GM10248 (cell line): ENCODE measurements around the gene TMEM108.

Experiments used
- CTCF ChIA-PET: fragments of 300-600 bp; sonication (Branson Sonifier 250); formaldehyde crosslinking; extraction: SDS; loops from one replicate; lab custom pipeline; 2021; ENCODE audit warnings: antibody characterized with exemption; lab: Yijun Ruan, JAX
- POLR2A ChIA-PET: fragments of 350-650 bp; sonication (Branson Sonifier 250); formaldehyde crosslinking; extraction: SDS; loops from one replicate; lab custom pipeline; 2020; ENCODE audit warnings: antibody characterized with exemption; lab: Yijun Ruan, JAX
- DNase-seq: peaks from one replicate; pipeline ENCODE4 v3.0.0; 2012; ENCODE audit errors: extremely low spot score
- CTCF ChIP-seq: IDR thresholded peaks from 2 replicates; pipeline ENCODE4 v1.5.1; 2012; ENCODE audit warnings: mild to moderate bottlenecking, low read depth; ENCODE audit errors: extremely low read depth, missing control alignments, control extremely low read depth

Gene TMEM108

GRCh38 chr3:133049491-133049890 is 11.3 kb downstream of the TMEM108 start:
- no peak for DNase-seq
- ChIA-PET POLR2A (no interaction called here), CTCF (no interaction called here)
- TF ChIP-seq CTCF, result no peak

DNA sequence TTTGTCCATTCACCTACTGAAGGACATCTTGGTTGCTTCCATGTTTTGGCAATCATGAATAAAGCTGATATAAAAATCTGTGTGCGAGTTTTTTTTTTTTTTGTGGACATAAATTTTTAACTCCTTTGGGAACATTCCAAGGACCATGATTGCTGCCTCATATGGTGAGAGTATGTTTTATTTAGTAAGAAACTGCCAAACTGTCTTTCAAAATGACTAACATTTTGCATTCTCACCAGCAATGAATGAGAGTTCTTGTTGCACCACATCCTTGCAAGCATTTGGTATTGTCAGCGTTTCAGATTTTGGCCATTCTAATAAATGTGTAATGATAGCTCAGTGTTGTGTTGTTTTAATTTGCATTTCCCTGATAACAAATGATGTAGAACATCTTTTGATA is 12.7 kb downstream of the TMEM108 start:
- CTCF ChIA-PET, result interaction anchor here (0.8 kb wide), 1 partner anchor 9 kb away, joined by 3 read pairs; no protein-coding TSS in a partner anchor
- TF ChIP-seq CTCF, result no peak
- POLR2A ChIA-PET, result no interaction called here
- DNase-seq, result no peak

DNA sequence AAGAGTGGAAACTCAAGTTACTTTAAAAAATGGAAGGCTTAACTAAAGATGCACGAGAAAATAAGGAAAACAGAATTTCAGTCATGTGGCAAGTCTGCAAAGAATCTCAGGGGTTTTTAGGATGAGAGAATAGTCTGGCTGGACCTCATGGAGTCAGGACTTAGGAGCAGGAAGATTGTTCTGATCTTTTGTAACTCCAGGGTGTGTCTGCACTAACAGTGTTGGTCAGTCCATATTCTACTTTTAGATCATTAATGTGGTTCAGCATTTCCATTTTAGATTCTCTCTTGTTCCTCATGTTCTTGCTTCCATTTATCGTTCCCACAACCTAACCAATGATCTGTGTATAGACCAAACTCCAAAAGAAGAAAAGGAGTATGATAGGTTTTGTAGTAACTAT is 15.3 kb downstream of the TMEM108 start:
- no peak for TF ChIP-seq CTCF
- ChIA-PET CTCF (interaction anchor here (1.1 kb wide), 1 partner anchor 13 kb away, joined by 3 read pairs; no protein-coding TSS in a partner anchor), POLR2A (no interaction called here)
- DNase-seq, result no peak

GRCh38 chr3:133054586-133054985 is 16.4 kb downstream of the TMEM108 start:
- no peak for TF ChIP-seq CTCF
- DNase-seq, result no peak
- POLR2A ChIA-PET, result no interaction called here
- CTCF ChIA-PET, result interaction anchor here (1.1 kb wide), 1 partner anchor 15 kb away, joined by 3 read pairs; no protein-coding TSS in a partner anchor

- no peak for DNase-seq
- TF ChIP-seq CTCF, result no peak
- POLR2A ChIA-PET, result no interaction called here
- CTCF ChIA-PET, result no interaction called here
Observed at GRCh38 chr3:133055339-133055738, 17.1 kb downstream of the TMEM108 start.

GRCh38 chr3:133058243-133058642 is 20.1 kb downstream of the TMEM108 start:
- no peak for DNase-seq
- no peak for TF ChIP-seq CTCF
- POLR2A ChIA-PET, result no interaction called here
- CTCF ChIA-PET, result interaction anchor here (1.3 kb wide), 1 partner anchor 24 kb away, joined by 3 read pairs; no protein-coding TSS in a partner anchor

GRCh38 chr3:133058831-133059230 is 20.6 kb downstream of the TMEM108 start:
- POLR2A ChIA-PET, result no interaction called here
- TF ChIP-seq CTCF, result no peak
- no peak for DNase-seq
- CTCF ChIA-PET, result interaction anchor here (1.3 kb wide), 1 partner anchor 25 kb away, joined by 3 read pairs; no protein-coding TSS in a partner anchor
